GM12878 (cell line): Measurements from ENCODE around the gene ADSS1.

Source experiments
- ATF7 ChIP-seq: fragments of 450-650 bp; IDR thresholded peaks from 2 replicates; pipeline ENCODE4 v1.6.1; 2016; ENCODE audit warnings: low read depth, mild to moderate bottlenecking
- CTCF ChIP-seq, 3 experiments: IDR thresholded peaks in 2 of 3; conservative IDR thresholded peaks in 1 of 3; 2 replicates each; pipeline ENCODE4 v1.5.1; 2011; ENCODE audit warnings: low read depth in 3 of 3, low read length in 3 of 3, mild to moderate bottlenecking in 3 of 3, control low read depth in 2 of 3, moderate library complexity in 2 of 3, inconsistent platforms in 1 of 3, mixed read lengths in 1 of 3; ENCODE audit not compliant: control insufficient read depth in 2 of 3, insufficient read depth in 1 of 3; ENCODE audit errors: extremely low read depth in 1 of 3
- ELK1 ChIP-seq: IDR thresholded peaks from 2 replicates; pipeline ENCODE4 v1.6.1; 2012; ENCODE audit warnings: low read depth, low read length, improper control_type of control experiment
- EZH2 ChIP-seq: IDR thresholded peaks from 2 replicates; pipeline ENCODE4 v1.6.1; 2012; ENCODE audit warnings: low read depth, mild to moderate bottlenecking, control low read depth, inconsistent platforms, low read length, borderline replicate concordance; ENCODE audit not compliant: control insufficient read depth
- GATAD2B ChIP-seq: fragments of 450-650 bp; conservative IDR thresholded peaks from 2 replicates; pipeline ENCODE4 v1.6.1; 2017; ENCODE audit warnings: low read depth, mild to moderate bottlenecking, moderate library complexity
- HDAC6 ChIP-seq: fragments of 200-600 bp; sonication (generic); IDR thresholded peaks from one replicate; pipeline ENCODE4 v1.8.0; 2017; ENCODE audit warnings: antibody characterized with exemption; ENCODE audit not compliant: unreplicated experiment
- MAX ChIP-seq: IDR thresholded peaks from 2 replicates; pipeline ENCODE4 v1.6.1; 2012; ENCODE audit warnings: low read depth, low read length, improper control_type of control experiment
- NBN ChIP-seq: fragments of 450-650 bp; IDR thresholded peaks from 2 replicates; pipeline ENCODE4 v1.6.1; 2016
- NKRF ChIP-seq: fragments of 450-650 bp; conservative IDR thresholded peaks from 2 replicates; pipeline ENCODE4 v1.6.1; 2017; ENCODE audit warnings: mild to moderate bottlenecking, moderate library complexity
- POLR2A ChIP-seq: IDR thresholded peaks from 2 replicates; pipeline ENCODE4 v1.6.1; 2011; ENCODE audit warnings: low read depth, mild to moderate bottlenecking, low read length
- SKIL ChIP-seq: fragments of 450-650 bp; IDR thresholded peaks from 2 replicates; pipeline ENCODE4 v1.6.1; 2017; ENCODE audit warnings: mild to moderate bottlenecking, low read depth, inconsistent platforms; ENCODE audit not compliant: poor library complexity, severe bottlenecking
- ZBTB40 ChIP-seq: fragments of 450-650 bp; IDR thresholded peaks from 2 replicates; pipeline ENCODE4 v1.6.1; 2016; ENCODE audit warnings: mild to moderate bottlenecking, moderate library complexity, borderline replicate concordance

- TF ChIP-seq HDAC6 (no peak), CTCF (IDR thresholded peaks at IDR 0.05 in 2 of 3, conservative IDR thresholded peaks at IDR 0.05 in 1 of 3; ENCODE audit: control insufficient read depth in 2 of 3, extremely low read depth in 1 of 3, insufficient read depth in 1 of 3, low read depth in 3 of 3, low read length in 3 of 3) (no peak), EZH2 (no peak), MAX (no peak), SKIL (no peak), ELK1 (no peak), POLR2A (no peak), GATAD2B (no peak), ZBTB40 (no peak), NKRF (no peak), NBN (no peak), ATF7 (peak; percentile 23; the same call in 1 of the 2 replicates)
Measured at GRCh38 chr14:104741803-104742251, 17.8 kb downstream of the ADSS1 start.
